ENCODE measurements around the gene ELFN1.

DNA sequence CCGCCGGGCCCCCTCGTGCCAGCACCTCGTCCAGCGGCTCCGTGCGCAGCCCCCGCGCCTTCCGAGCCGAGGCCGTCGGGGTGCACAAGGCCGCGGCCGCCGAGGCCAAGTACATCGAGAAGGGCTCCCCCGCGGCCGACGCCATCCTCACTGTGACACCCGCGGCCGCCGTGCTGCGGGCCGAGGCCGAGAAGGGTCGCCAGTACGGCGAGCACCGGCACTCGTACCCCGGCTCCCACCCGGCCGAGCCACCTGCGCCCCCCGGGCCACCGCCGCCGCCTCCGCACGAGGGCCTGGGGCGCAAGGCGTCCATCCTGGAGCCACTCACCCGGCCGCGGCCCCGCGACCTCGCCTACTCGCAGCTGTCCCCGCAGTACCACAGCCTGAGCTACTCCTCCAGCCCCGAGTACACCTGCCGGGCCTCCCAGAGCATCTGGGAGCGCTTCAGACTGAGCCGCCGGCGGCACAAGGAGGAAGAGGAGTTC, 76.5 kb downstream of the ELFN1 start:
- TF ChIP-seq POLR2AphosphoS5 (IDR thresholded peaks at IDR 0.05) (no peak), POLR2A (IDR thresholded peaks at IDR 0.05) (no peak)
- TF ChIP-seq, protein P1, sequence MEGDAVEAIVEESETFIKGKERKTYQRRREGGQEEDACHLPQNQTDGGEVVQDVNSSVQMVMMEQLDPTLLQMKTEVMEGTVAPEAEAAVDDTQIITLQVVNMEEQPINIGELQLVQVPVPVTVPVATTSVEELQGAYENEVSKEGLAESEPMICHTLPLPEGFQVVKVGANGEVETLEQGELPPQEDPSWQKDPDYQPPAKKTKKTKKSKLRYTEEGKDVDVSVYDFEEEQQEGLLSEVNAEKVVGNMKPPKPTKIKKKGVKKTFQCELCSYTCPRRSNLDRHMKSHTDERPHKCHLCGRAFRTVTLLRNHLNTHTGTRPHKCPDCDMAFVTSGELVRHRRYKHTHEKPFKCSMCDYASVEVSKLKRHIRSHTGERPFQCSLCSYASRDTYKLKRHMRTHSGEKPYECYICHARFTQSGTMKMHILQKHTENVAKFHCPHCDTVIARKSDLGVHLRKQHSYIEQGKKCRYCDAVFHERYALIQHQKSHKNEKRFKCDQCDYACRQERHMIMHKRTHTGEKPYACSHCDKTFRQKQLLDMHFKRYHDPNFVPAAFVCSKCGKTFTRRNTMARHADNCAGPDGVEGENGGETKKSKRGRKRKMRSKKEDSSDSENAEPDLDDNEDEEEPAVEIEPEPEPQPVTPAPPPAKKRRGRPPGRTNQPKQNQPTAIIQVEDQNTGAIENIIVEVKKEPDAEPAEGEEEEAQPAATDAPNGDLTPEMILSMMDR (IDR thresholded peaks at IDR 0.05) = no peak
